Endodermal cell (in vitro differentiated cells): ENCODE measurements around the gene SIM2. TPM values are rescaled to one million over a fixed set of nuclear protein-coding genes. Genes with fewer than 3 reads are reported as not detected.
"Not testable (repeated sequence)": the region's sequence is repeated elsewhere in the genome, so short reads cannot be mapped to it uniquely, and the experiment has no call there.

ENCODE experiments used
- DNase-seq: peaks from one replicate; pipeline ENCODE4 v3.0.0-alpha.2; 2017
- H3K27ac ChIP-seq: 2 replicates; pipeline ENCODE4 v1.5.1; 2013; ENCODE audit warnings: mild to moderate bottlenecking, low read depth, low read length, moderate library complexity
- H3K27me3 ChIP-seq: 2 replicates; pipeline ENCODE4 v1.6.1; 2013; ENCODE audit warnings: mild to moderate bottlenecking, low read length, moderate library complexity; ENCODE audit not compliant: insufficient read depth, control insufficient read depth, poor library complexity, severe bottlenecking
- H3K36me3 ChIP-seq: 2 replicates; pipeline ENCODE4 v1.7.0; 2013; ENCODE audit warnings: mild to moderate bottlenecking, low read length, moderate library complexity; ENCODE audit not compliant: control insufficient read depth, insufficient read depth
- H3K4me1 ChIP-seq: one replicate; pipeline ENCODE4 v1.7.0; 2013; ENCODE audit warnings: low read length; ENCODE audit not compliant: control insufficient read depth, insufficient read depth
- H3K4me3 ChIP-seq: 2 replicates; pipeline ENCODE4 v1.5.1; 2013; ENCODE audit warnings: mild to moderate bottlenecking, low read length, moderate library complexity
- H3K9ac ChIP-seq: 2 replicates; pipeline ENCODE4 v1.6.1; 2013; ENCODE audit warnings: mild to moderate bottlenecking, low read length, moderate library complexity; ENCODE audit not compliant: poor library complexity, severe bottlenecking; ENCODE audit errors: extremely low read depth
- H3K9me3 ChIP-seq: 2 replicates; pipeline ENCODE4 v1.6.1; 2013; ENCODE audit warnings: mild to moderate bottlenecking, low read length, moderate library complexity; ENCODE audit not compliant: control insufficient read depth
- H3K27ac Mint-ChIP-seq: 2 replicates; pipeline ENCODE4 v1.8.0; 2020; ENCODE audit warnings: mixed read lengths
- H3K27me3 Mint-ChIP-seq: 2 replicates; pipeline ENCODE4 v1.8.0; 2021; ENCODE audit warnings: mild to moderate bottlenecking, mixed read lengths; ENCODE audit not compliant: insufficient read depth
- H3K36me3 Mint-ChIP-seq: 2 replicates; pipeline ENCODE4 v1.8.0; 2020; ENCODE audit warnings: low read depth, mixed read lengths
- H3K4me1 Mint-ChIP-seq: 2 replicates; pipeline ENCODE4 v1.8.0; 2020; ENCODE audit warnings: mixed read lengths
- H3K4me3 Mint-ChIP-seq: 2 replicates; pipeline ENCODE4 v1.8.0; 2020; ENCODE audit warnings: mild to moderate bottlenecking, moderate library complexity, mixed read lengths
- H3K9me3 Mint-ChIP-seq: 2 replicates; pipeline ENCODE4 v1.8.0; 2020; ENCODE audit warnings: mild to moderate bottlenecking, mixed read lengths
- CTCF ChIP-seq: fragments of 200-600 bp; sonication (generic); conservative IDR thresholded peaks from 2 replicates; pipeline ENCODE4 v1.5.0; 2021; ENCODE audit warnings: antibody characterized with exemption, mild to moderate bottlenecking
- WGBS, 2 experiments: methylation state at CpG; one replicate each; pipeline versions ENCODE4 v1.1.5 to v1.1.7; 2013; ENCODE audit warnings: missing lambda C conversion rate in 2 of 2, mixed read lengths in 1 of 2; ENCODE audit not compliant: insufficient coverage in 1 of 2, insufficient read length in 1 of 2; 5-methylcytosine and 5-hydroxymethylcytosine counted together
- total RNA-seq, 2 donors: library from RNA; stranded (reverse); fragmentation: NEBNext Ultra II Directional in 1 of 2; extraction: Animal tissue kit (Norgen Biotek cat#: 25700) in 1 of 2; gene quantifications; 2 replicates in 1 of 2; 3 replicates in 1 of 2; pipeline ENCODE4 v1.2.1, GENCODE V29; 2021

Gene SIM2
- total RNA-seq, 2 donors from 2014 or later, result not detected

GRCh38 chr21:36665806-36666205 is 33.1 kb upstream of the SIM2 start:
- no peak for TF ChIP-seq CTCF
- H3K4me3 Mint-ChIP-seq, result no peak overlapping the region
- no peak overlapping the region for H3K27ac Mint-ChIP-seq
- no peaks in the 10 kb centered on the region for H3K9me3 Mint-ChIP-seq
- Histone ChIP-seq H3K4me1 (no peaks in the 10 kb centered on the region), H3K9me3 (no peaks in the 10 kb centered on the region), H3K27me3 (peaks cover 16% of the 10 kb centered on the region), H3K27ac (no peak overlapping the region), H3K36me3 (no peaks in the 10 kb centered on the region), H3K9ac (no peak overlapping the region), H3K4me3 (no peak overlapping the region)
- H3K27me3 Mint-ChIP-seq, result peaks cover 49% of the 10 kb centered on the region
- DNase-seq, result no peak
- peaks cover 3% of the 10 kb centered on the region for H3K4me1 Mint-ChIP-seq
- H3K36me3 Mint-ChIP-seq, result no peaks in the 10 kb centered on the region
- 91 to 96% methylated on average over 6 of the region's 6 CpGs for WGBS, 2 experiments

- H3K27me3 Mint-ChIP-seq, result peaks cover 64% of the 10 kb centered on the region
- no peaks in the 10 kb centered on the region for H3K36me3 ChIP-seq
- peaks cover 6% of the 10 kb centered on the region for H3K27me3 ChIP-seq
- H3K9me3 ChIP-seq, result no peaks in the 10 kb centered on the region
- no peak for DNase-seq
- H3K36me3 Mint-ChIP-seq, result no peaks in the 10 kb centered on the region
- no peak overlapping the region for H3K4me3 ChIP-seq
- 87 to 96% methylated on average over 4 to 9 of the region's 9 CpGs for WGBS, 2 experiments
- H3K27ac ChIP-seq, result no peak overlapping the region
- H3K4me3 Mint-ChIP-seq, result no peak overlapping the region
- H3K9me3 Mint-ChIP-seq, result no peaks in the 10 kb centered on the region
- H3K4me1 ChIP-seq, result no peaks in the 10 kb centered on the region
- no peaks in the 10 kb centered on the region for H3K4me1 Mint-ChIP-seq
- no peak overlapping the region for H3K27ac Mint-ChIP-seq
- no peak overlapping the region for H3K9ac ChIP-seq
- TF ChIP-seq CTCF, result no peak
These were observed 30.2 kb upstream of the SIM2 start for GRCh38 chr21:36668713-36669112.

GRCh38 chr21:36671836-36672235 is 27.1 kb upstream of the SIM2 start:
- Histone ChIP-seq H3K4me1 (no peaks in the 10 kb centered on the region), H3K27ac (no peak overlapping the region), H3K4me3 (no peak overlapping the region), H3K27me3 (no peaks in the 10 kb centered on the region), H3K9ac (no peak overlapping the region), H3K36me3 (no peaks in the 10 kb centered on the region), H3K9me3 (no peaks in the 10 kb centered on the region)
- Mint-ChIP-seq H3K36me3 (no peaks in the 10 kb centered on the region), H3K4me3 (no peak overlapping the region), H3K27ac (no peak overlapping the region), H3K27me3 (peaks cover 68% of the 10 kb centered on the region), H3K4me1 (peaks cover 10% of the 10 kb centered on the region), H3K9me3 (no peaks in the 10 kb centered on the region)
- no peak for DNase-seq
- WGBS, 2 experiments, result 88% methylated on average over 1 of the region's 2 CpGs; no CpG with 5 or more reads in 1 of the 2 experiments
- TF ChIP-seq CTCF, result no peak

GRCh38 chr21:36672296-36672695 is 26.6 kb upstream of the SIM2 start:
- 90 to 96% methylated on average over 2 of the region's 2 CpGs for WGBS, 2 experiments
- not testable (repeated sequence) for H3K9me3 Mint-ChIP-seq, H3K27ac ChIP-seq, H3K36me3 ChIP-seq, H3K4me3 Mint-ChIP-seq, H3K9ac ChIP-seq, H3K27me3 ChIP-seq, DNase-seq, H3K36me3 Mint-ChIP-seq, H3K27ac Mint-ChIP-seq, H3K9me3 ChIP-seq, H3K4me1 ChIP-seq, H3K4me3 ChIP-seq
- Mint-ChIP-seq H3K27me3 (peaks cover 68% of the 10 kb centered on the region), H3K4me1 (peaks cover 13% of the 10 kb centered on the region)
